ENCODE data around the gene SERPINE2.

The SERPINE2 gene

DNA sequence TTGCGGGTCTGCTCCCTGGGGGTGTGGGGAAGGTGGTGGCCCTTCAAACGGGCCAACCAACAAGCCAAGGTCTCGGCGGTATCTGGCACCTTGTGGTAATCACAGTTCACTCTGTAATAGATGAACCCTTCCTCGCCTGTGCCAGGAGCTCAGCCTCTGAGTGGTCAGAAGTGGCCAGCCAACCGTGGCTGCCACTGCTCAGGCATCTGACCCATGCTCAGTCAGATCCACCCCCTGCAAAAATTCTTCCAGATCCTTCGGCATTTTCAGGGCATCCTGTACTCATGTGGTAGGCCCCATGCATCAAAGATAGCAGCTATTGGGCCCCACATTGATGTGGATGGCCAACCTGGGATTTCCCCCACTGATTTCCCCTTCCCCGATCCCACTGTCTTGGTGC, 39.6 kb upstream of the SERPINE2 start:
- TF ChIP-seq, protein P1, sequence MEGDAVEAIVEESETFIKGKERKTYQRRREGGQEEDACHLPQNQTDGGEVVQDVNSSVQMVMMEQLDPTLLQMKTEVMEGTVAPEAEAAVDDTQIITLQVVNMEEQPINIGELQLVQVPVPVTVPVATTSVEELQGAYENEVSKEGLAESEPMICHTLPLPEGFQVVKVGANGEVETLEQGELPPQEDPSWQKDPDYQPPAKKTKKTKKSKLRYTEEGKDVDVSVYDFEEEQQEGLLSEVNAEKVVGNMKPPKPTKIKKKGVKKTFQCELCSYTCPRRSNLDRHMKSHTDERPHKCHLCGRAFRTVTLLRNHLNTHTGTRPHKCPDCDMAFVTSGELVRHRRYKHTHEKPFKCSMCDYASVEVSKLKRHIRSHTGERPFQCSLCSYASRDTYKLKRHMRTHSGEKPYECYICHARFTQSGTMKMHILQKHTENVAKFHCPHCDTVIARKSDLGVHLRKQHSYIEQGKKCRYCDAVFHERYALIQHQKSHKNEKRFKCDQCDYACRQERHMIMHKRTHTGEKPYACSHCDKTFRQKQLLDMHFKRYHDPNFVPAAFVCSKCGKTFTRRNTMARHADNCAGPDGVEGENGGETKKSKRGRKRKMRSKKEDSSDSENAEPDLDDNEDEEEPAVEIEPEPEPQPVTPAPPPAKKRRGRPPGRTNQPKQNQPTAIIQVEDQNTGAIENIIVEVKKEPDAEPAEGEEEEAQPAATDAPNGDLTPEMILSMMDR (IDR thresholded peaks at IDR 0.05; ENCODE audit: extremely low read depth, missing control alignments), result no peak
- DNase-seq (ENCODE audit: low spot score), result no peak

DNA sequence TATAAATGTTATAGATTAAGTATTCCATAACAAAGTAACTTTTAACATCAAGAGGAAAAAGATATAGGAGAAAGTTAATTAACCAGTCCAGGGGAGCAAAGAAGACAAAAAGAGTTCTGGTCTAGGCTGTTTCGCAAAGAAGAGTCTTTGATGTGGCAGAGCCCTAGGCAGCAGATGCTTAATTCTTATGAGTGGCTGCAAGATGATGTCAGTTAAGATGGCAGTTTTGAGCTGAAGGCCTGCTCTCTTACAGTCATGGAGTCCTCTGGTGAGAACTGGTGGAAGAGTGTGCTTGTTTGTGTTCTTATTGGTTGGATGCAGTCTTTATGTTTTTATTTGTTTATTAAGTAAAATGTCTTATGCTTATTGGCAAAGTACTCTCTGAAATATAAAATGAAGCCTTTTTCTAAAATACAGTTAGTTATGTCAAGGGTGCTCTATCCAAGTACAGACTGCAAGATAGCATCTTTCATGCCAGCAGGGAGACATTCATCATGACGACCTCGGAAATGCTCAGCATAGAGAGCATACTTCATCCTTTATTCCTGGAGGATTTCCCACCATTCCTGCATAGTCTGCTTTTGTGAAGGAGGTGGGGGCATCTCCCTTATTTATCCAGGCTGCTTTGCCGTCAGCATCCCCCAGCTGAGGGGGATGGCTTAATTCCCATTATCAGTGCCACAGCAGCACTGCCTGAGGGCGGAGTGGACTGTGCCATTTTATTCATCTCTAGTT, 38.9 kb upstream of the SERPINE2 start:
- TF ChIP-seq, protein P1 (IDR thresholded peaks at IDR 0.05; ENCODE audit: extremely low read depth, missing control alignments), result no peak
- no peak for DNase-seq (ENCODE audit: low spot score)

DNA sequence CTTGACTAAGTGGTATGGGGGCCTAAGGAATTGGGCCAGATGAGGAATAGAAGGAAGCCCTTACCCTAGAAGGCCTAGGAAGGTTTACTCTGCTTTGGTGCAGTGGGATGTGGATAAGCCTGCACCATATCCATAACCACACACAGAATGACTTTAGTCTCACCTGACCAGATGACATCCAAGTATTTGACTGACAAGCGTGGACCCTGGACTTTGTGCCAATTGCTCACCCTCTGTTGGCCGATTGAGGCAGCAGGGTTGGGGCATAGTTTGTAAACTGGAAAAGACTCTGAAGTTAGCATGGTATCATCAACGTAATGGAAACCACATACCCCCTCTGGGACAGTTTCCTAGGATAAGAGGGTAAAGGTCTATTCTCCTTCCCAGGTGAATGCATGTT, 36.5 kb upstream of the SERPINE2 start:
- DNase-seq (ENCODE audit: low spot score), result no peak
- TF ChIP-seq, protein P1 (IDR thresholded peaks at IDR 0.05; ENCODE audit: extremely low read depth, missing control alignments), result no peak

DNA sequence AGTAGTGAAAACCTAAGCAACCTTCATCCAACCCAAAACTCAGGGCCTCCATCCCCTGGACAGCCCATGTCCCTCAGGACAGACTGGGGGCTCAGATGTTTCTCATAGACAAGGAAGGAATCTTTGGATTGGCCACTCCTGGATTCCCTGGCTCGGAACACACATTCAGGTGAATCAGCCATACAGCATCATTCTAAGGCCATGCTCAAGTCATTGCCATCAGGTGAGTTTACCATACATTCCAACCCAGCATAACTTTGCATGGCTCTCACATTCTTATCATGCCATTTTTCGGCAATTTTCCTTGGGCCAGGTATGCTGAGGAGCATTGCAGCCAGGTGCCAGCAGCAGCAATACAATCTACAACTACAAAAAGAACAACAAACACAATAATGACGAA, 34.6 kb upstream of the SERPINE2 start:
- no peak for DNase-seq (ENCODE audit: low spot score)
- TF ChIP-seq, protein P1 (IDR thresholded peaks at IDR 0.05; ENCODE audit: extremely low read depth, missing control alignments), result no peak

GRCh38 chr2:224072541-224073188, 33.6 kb upstream of the SERPINE2 start:
- no peak for DNase-seq (ENCODE audit: low spot score)
- TF ChIP-seq, protein P1 (IDR thresholded peaks at IDR 0.05; ENCODE audit: extremely low read depth, missing control alignments), result no peak

GRCh38 chr2:224069172-224069571, 30.1 kb upstream of the SERPINE2 start:
- TF ChIP-seq, protein P1 (IDR thresholded peaks at IDR 0.05; ENCODE audit: extremely low read depth, missing control alignments), result no peak
- no peak for DNase-seq (ENCODE audit: low spot score)

DNA sequence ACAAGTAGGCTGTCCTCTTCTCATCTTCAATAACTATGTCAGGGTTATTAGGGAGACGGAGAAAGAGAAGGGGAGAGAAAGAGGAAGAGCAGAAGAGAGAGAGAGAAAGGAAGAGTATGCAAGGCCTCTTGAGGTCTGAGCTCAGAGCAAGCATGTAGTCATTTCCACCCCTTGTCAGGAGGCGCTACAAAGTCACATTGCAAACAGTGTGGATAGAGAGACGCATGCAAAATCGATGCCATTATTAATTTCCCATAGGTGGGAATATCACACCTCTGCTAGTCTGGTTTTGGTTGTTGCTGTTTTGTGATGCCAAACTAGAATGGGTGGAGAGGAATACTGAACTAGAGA, 24.2 kb upstream of the SERPINE2 start:
- no peak for DNase-seq (ENCODE audit: low spot score)
- TF ChIP-seq, protein P1 (IDR thresholded peaks at IDR 0.05; ENCODE audit: extremely low read depth, missing control alignments), result no peak

All from GM20000 (cell line).